SK-N-SH (cell line): ENCODE results near the gene HSP90AA1. TPM values are rescaled to one million over a fixed set of nuclear protein-coding genes. Genes with fewer than 3 reads are reported as not detected.

Experiments used
- CTCF ChIA-PET: fragments of 300-600, 350-600 bp; formaldehyde crosslinking; extraction: SDS; loops from one replicate; lab custom pipeline; 2021; lab: Yijun Ruan, JAX
- POLR2A ChIA-PET: fragments of 350-600 bp; sonication (Branson Sonifier 250); formaldehyde crosslinking; extraction: SDS; loops from one replicate; lab custom pipeline; 2020; ENCODE audit warnings: antibody characterized with exemption, inconsistent platforms; lab: Yijun Ruan, JAX
- DNase-seq: peaks from one replicate; pipeline ENCODE4 v3.0.0; 2012
- H2AFZ ChIP-seq: fragments of 200-600 bp; sonication (generic); 2 replicates; pipeline ENCODE4 v1.8.1; 2016; ENCODE audit warnings: antibody characterized with exemption, mild to moderate bottlenecking, low read depth
- H3F3A ChIP-seq: fragments of 200-600 bp; sonication (generic); replicated peaks from 2 replicates; pipeline ENCODE3; 2016; ENCODE audit warnings: antibody characterized with exemption, mild to moderate bottlenecking; ENCODE audit not compliant: insufficient read depth
- H3K27ac ChIP-seq, 2 experiments: fragments of 200-500 bp in 1 of 2; fragments of 200-600 bp in 1 of 2; sonication (Bioruptor generic) in 1 of 2; sonication (generic), shearing (Covaris generic) in 1 of 2; 2 replicates each; pipeline versions ENCODE4 v1.5.1 to v1.6.1; 2014 to 2016; ENCODE audit warnings: low read depth in 2 of 2, inconsistent platforms in 1 of 2, low read length in 1 of 2, mild to moderate bottlenecking in 1 of 2, mixed read lengths in 1 of 2
- H3K27me3 ChIP-seq: fragments of 200-600 bp; sonication (generic), shearing (Covaris generic); 2 replicates; pipeline ENCODE4 v1.6.1; 2016; ENCODE audit warnings: mixed run types; ENCODE audit not compliant: insufficient read depth
- H3K36me3 ChIP-seq, 2 experiments: fragments of 200-500 bp in 1 of 2; fragments of 200-600 bp in 1 of 2; sonication (Bioruptor generic) in 1 of 2; sonication (generic) in 1 of 2; replicated peaks in 1 of 2; 2 replicates each; pipeline versions ENCODE3 to v1.5.1; 2014 to 2016; ENCODE audit warnings: low read length in 1 of 2, mild to moderate bottlenecking in 1 of 2; ENCODE audit not compliant: insufficient read depth in 2 of 2, control insufficient read depth in 1 of 2
- H3K4me1 ChIP-seq, 2 experiments: fragments of 200-500 bp in 1 of 2; fragments of 200-600 bp in 1 of 2; sonication (Bioruptor generic) in 1 of 2; sonication (generic), shearing (Covaris generic) in 1 of 2; 2 replicates each; pipeline versions ENCODE4 v1.5.1 to v1.6.1; 2014 to 2016; ENCODE audit warnings: low read depth in 1 of 2, low read length in 1 of 2, mixed run types in 1 of 2; ENCODE audit not compliant: insufficient read depth in 2 of 2, control insufficient read depth in 1 of 2
- H3K4me2 ChIP-seq: fragments of 200-600 bp; sonication (generic), shearing (Covaris generic); 2 replicates; pipeline ENCODE4 v1.6.1; 2017; ENCODE audit warnings: mixed run types
- H3K4me3 ChIP-seq, 2 experiments: fragments of 200-500 bp in 1 of 2; fragments of 200-600 bp in 1 of 2; sonication (Bioruptor generic) in 1 of 2; sonication (generic), shearing (Covaris generic) in 1 of 2; 2 replicates each; pipeline versions ENCODE4 v1.5.1 to v1.8.1; 2014 to 2016; ENCODE audit warnings: low read depth in 2 of 2, inconsistent platforms in 1 of 2, low read length in 1 of 2, mild to moderate bottlenecking in 1 of 2, mixed read lengths in 1 of 2, moderate library complexity in 1 of 2
- H3K79me2 ChIP-seq: fragments of 200-600 bp; sonication (generic); 2 replicates; pipeline ENCODE4 v1.8.1; 2017; ENCODE audit warnings: mild to moderate bottlenecking; ENCODE audit not compliant: insufficient read depth
- H3K9ac ChIP-seq: fragments of 200-600 bp; sonication (generic); 2 replicates; pipeline ENCODE4 v1.6.1; 2017; ENCODE audit warnings: mixed run types
- H3K9me2 ChIP-seq: fragments of 200-600 bp; sonication (generic); 2 replicates; pipeline ENCODE4 v1.6.1; 2017; ENCODE audit warnings: mixed run types
- H3K9me3 ChIP-seq: fragments of 200-600 bp; sonication (generic); 2 replicates; pipeline ENCODE4 v1.6.1; 2017; ENCODE audit warnings: mixed run types, mild to moderate bottlenecking, moderate library complexity
- H4K20me1 ChIP-seq: fragments of 200-600 bp; sonication (generic); 2 replicates; pipeline ENCODE4 v1.6.1; 2017; ENCODE audit warnings: mild to moderate bottlenecking, mixed run types; ENCODE audit not compliant: insufficient read depth
- CHD2 ChIP-seq: fragments of 150-350 bp; IDR thresholded peaks from 2 replicates; pipeline ENCODE4 v1.6.1; 2018; ENCODE audit warnings: low read length; ENCODE audit not compliant: partially characterized antibody
- EZH2phosphoT487 ChIP-seq: fragments of 200-600 bp; sonication (generic); IDR thresholded peaks from 2 replicates; pipeline ENCODE4 v1.6.1; 2017; ENCODE audit warnings: low read depth, mixed run types, mild to moderate bottlenecking, antibody characterized with exemption, moderate library complexity, borderline replicate concordance
- FOSL2 ChIP-seq: IDR thresholded peaks from 2 replicates; pipeline ENCODE4 v1.4.0; 2012; ENCODE audit warnings: low read depth, mild to moderate bottlenecking, moderate library complexity, borderline replicate concordance
- FOXJ3 ChIP-seq: sonication (generic); formaldehyde crosslinking; IDR thresholded peaks from 2 replicates; pipeline ENCODE4 v1.5.1; 2020; ENCODE audit warnings: mild to moderate bottlenecking, missing genetic modification reagents
- FOXM1 ChIP-seq: IDR thresholded peaks from 2 replicates; pipeline ENCODE4 v1.4.0; 2012; ENCODE audit warnings: low read depth, mild to moderate bottlenecking
- GATA2 ChIP-seq: sonication (generic); formaldehyde crosslinking; IDR thresholded peaks from 2 replicates; pipeline ENCODE4 v1.5.0; 2020; ENCODE audit warnings: mild to moderate bottlenecking, missing genetic modification reagents
- NFIC ChIP-seq: IDR thresholded peaks from 2 replicates; pipeline ENCODE4 v1.4.0; 2012; ENCODE audit warnings: borderline replicate concordance
- POLR2AphosphoS5 ChIP-seq: IDR thresholded peaks from 2 replicates; pipeline ENCODE4 v1.6.1; 2012; ENCODE audit warnings: low read depth, low read length
- RCOR1 ChIP-seq: fragments of 150-350 bp; IDR thresholded peaks from 2 replicates; pipeline ENCODE4 v1.6.1; 2017; ENCODE audit warnings: antibody characterized with exemption, low read length
- RFX5 ChIP-seq: IDR thresholded peaks from 2 replicates; pipeline ENCODE4 v1.6.1; 2012; ENCODE audit warnings: mild to moderate bottlenecking, improper control_type of control experiment, low read length
- SMC3 ChIP-seq: IDR thresholded peaks from 2 replicates; pipeline ENCODE4 v1.6.1; 2012; ENCODE audit warnings: low read depth, low read length, improper control_type of control experiment
- TCF12 ChIP-seq: IDR thresholded peaks from 2 replicates; pipeline ENCODE4 v1.4.0; 2012
- TEAD4 ChIP-seq: IDR thresholded peaks from 2 replicates; pipeline ENCODE4 v1.4.0; 2012; ENCODE audit warnings: mild to moderate bottlenecking, borderline replicate concordance; ENCODE audit not compliant: insufficient read depth
- WGBS: methylation state at CpG from one replicate; pipeline ENCODE4 v1.1.6; 2017; ENCODE audit warnings: low lambda C conversion rate; 5-methylcytosine and 5-hydroxymethylcytosine counted together
- polyA plus RNA-seq, 3 experiments: library from polyadenylated mRNA; depleted of rRNA; stranded (reverse); fragments of >200 nt; gene quantifications; 2 replicates each; pipeline ENCODE4 v1.2.3, GENCODE V29; 2012
- TF ChIP-seq, protein P1 (sequence below): fragments of 150-350 bp; IDR thresholded peaks from 2 replicates; pipeline ENCODE4 v1.6.1; 2016; ENCODE audit warnings: mild to moderate bottlenecking, low read depth, low read length
- TF ChIP-seq, protein P2 (sequence below): fragments of 150-350 bp; IDR thresholded peaks from 2 replicates; pipeline ENCODE4 v1.6.1; 2017; ENCODE audit warnings: antibody characterized with exemption, low read length, low read depth, borderline replicate concordance
- TF ChIP-seq, protein P3 (sequence below): IDR thresholded peaks from 2 replicates; pipeline ENCODE4 v1.4.0; 2012; ENCODE audit warnings: low read depth
- TF ChIP-seq, protein P4 (sequence below): IDR thresholded peaks from 2 replicates; pipeline ENCODE4 v1.4.0; 2012; ENCODE audit warnings: low read depth, borderline replicate concordance

The HSP90AA1 gene
- polyA plus RNA-seq, 1 of the 3 experiments (the other 2 are of a cell fraction), result 269 TPM

DNA sequence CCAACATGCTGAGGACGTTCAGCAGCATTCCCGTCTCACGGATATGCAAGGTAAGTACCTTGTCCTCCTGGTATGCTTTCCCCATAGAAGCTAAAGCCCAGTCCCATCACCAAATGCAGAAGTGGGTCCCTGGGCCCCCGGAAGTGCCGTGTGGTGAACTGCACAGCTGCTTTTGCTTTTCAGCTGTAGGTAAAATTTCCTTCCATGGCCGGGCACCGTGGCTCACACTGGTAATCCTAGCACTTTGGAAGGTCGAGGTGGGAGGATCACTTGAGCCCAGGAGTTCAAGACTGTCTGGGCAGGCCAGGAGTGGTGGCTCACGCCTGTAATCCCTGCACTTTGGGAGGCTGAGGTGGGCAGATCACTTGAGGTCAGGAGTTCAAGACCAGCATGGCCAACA is 44.1 kb downstream of the HSP90AA1 start:
- POLR2A ChIA-PET, result no interaction called here
- TF ChIP-seq TCF12 (no peak), FOXJ3 (CRISPR knock-in tag) (no peak), GATA2 (CRISPR knock-in tag) (no peak), TEAD4 (no peak), POLR2AphosphoS5 (no peak), CHD2 (no peak), EZH2phosphoT487 (no peak), NFIC (no peak), FOXM1 (no peak), SMC3 (no peak), RFX5 (no peak), RCOR1 (no peak)
- TF ChIP-seq, protein P1, sequence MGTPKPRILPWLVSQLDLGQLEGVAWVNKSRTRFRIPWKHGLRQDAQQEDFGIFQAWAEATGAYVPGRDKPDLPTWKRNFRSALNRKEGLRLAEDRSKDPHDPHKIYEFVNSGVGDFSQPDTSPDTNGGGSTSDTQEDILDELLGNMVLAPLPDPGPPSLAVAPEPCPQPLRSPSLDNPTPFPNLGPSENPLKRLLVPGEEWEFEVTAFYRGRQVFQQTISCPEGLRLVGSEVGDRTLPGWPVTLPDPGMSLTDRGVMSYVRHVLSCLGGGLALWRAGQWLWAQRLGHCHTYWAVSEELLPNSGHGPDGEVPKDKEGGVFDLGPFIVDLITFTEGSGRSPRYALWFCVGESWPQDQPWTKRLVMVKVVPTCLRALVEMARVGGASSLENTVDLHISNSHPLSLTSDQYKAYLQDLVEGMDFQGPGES, result no peak
- TF ChIP-seq, protein P2, sequence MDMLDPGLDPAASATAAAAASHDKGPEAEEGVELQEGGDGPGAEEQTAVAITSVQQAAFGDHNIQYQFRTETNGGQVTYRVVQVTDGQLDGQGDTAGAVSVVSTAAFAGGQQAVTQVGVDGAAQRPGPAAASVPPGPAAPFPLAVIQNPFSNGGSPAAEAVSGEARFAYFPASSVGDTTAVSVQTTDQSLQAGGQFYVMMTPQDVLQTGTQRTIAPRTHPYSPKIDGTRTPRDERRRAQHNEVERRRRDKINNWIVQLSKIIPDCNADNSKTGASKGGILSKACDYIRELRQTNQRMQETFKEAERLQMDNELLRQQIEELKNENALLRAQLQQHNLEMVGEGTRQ, result no peak
- TF ChIP-seq, protein P3, sequence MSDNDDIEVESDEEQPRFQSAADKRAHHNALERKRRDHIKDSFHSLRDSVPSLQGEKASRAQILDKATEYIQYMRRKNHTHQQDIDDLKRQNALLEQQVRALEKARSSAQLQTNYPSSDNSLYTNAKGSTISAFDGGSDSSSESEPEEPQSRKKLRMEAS, result no peak

DNA sequence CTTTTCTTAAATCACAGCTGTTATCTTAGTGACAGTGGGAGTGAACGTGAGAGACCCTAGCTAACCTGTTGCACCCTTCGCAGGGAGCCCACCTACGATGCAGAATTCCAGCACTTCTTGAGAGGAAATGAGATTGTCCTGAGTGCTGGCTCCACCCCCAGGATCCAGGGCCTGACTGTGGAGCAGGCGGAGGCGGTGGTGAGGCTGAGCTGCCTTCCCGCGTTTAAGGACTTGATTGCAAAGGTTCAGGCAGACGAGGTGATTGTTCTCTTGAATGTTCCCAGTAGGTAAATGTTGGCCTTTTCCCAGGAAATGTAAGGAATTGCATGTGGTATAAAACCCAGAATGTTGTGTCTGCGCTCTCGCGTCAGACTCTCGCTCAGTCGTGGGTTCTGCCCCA is 46.7 kb downstream of the HSP90AA1 start:
- Histone ChIP-seq H3K4me2 (no peak overlapping the region), H3K27ac (no peak overlapping the region), H2AFZ (no peak overlapping the region), H3K9ac (no peak overlapping the region), H3K36me3 (peaks cover 77 to 85% of the 10 kb centered on the region in 2 experiments), H3F3A (peaks cover under 1% of the 10 kb centered on the region), H3K27me3 (no peaks in the 10 kb centered on the region), H3K9me2 (no peaks in the 10 kb centered on the region), H3K4me1 (no peaks in the 10 kb centered on the region), H3K4me3 (no peak overlapping the region), H3K79me2 (no peaks in the 10 kb centered on the region), H3K9me3 (no peaks in the 10 kb centered on the region), H4K20me1 (no peaks in the 10 kb centered on the region)
- POLR2A ChIA-PET, result interaction anchor here (0.7 kb wide), 1 partner anchor 40 kb away, joined by 3 read pairs; no protein-coding TSS in a partner anchor
- DNase-seq, result no peak
- CTCF ChIA-PET, result interaction anchor here (1.0 to 1.3 kb wide), 2 partner anchors 11 to 277 kb away, joined by 3 read pairs; no protein-coding TSS in a partner anchor
- TF ChIP-seq, protein P4, sequence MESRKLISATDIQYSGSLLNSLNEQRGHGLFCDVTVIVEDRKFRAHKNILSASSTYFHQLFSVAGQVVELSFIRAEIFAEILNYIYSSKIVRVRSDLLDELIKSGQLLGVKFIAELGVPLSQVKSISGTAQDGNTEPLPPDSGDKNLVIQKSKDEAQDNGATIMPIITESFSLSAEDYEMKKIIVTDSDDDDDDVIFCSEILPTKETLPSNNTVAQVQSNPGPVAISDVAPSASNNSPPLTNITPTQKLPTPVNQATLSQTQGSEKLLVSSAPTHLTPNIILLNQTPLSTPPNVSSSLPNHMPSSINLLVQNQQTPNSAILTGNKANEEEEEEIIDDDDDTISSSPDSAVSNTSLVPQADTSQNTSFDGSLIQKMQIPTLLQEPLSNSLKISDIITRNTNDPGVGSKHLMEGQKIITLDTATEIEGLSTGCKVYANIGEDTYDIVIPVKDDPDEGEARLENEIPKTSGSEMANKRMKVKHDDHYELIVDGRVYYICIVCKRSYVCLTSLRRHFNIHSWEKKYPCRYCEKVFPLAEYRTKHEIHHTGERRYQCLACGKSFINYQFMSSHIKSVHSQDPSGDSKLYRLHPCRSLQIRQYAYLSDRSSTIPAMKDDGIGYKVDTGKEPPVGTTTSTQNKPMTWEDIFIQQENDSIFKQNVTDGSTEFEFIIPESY, result no peak
- no peak for TF ChIP-seq FOSL2
- 100% methylated on average over 8 of the region's 13 CpGs for WGBS

More for the DNA sequence above, 44.1 kb downstream of the HSP90AA1 start:
- WGBS, result 95% methylated on average over 9 of the region's 9 CpGs
- Histone ChIP-seq H4K20me1 (no peaks in the 10 kb centered on the region), H3K4me1 (no peaks in the 10 kb centered on the region), H3K36me3 (peaks cover 61 to 68% of the 10 kb centered on the region in 2 experiments), H3K4me2 (no peak overlapping the region), H3F3A (peaks cover 4% of the 10 kb centered on the region), H3K9me2 (no peaks in the 10 kb centered on the region), H3K9me3 (no peaks in the 10 kb centered on the region), H3K27ac (no peak overlapping the region), H3K9ac (no peak overlapping the region), H3K79me2 (no peaks in the 10 kb centered on the region), H3K27me3 (no peaks in the 10 kb centered on the region), H3K4me3 (no peak overlapping the region), H2AFZ (no peak overlapping the region)
- DNase-seq, result no peak
- CTCF ChIA-PET, result no interaction called here
